Measurements from ENCODE around the gene ZNF527. TPM values are rescaled to one million over a fixed set of nuclear protein-coding genes. Genes with fewer than 3 reads are reported as not detected.

Gene ZNF527
- polyA plus RNA-seq, 1 donor (not counting 4 experiments of a cell fraction or from before 2014, with no cell fraction given): 2.9 TPM

DNA sequence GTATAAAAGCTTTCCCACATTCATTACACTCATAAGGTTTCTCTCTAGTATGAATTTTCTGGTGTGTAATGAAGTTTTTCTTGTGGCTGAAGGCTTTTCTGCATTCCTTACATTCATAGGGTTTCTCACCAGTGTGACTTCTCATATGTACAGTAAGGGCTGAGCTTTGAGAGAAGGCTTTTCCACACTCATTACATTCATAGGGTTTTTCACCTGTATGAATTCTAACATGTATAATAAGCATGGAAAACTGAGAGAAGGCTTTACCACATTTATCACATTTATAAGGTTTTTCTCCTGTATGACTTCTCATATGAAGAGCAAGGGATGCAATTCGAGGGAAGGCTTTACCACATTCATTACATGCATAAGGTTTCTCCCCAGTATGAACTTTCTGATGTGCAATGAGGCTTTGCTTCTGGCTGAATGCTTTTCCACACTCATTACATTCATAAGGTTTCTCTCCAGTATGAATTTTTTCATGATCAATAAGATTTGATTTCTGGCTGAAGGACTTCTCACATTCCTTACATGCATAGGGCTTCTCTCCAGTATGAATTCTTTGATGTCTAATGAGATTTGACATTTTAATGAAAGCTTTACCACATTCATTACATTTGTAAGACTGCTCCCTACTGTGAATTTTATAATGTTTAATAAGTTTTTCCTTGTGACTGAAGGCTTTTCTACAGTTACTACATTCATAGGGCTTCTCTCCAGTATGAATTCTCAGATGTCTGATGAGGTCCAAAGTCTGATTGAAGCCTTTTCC is 42.6 kb downstream of the ZNF527 start:
- no peak overlapping the region for H3K4me2 ChIP-seq (ENCODE audit: control insufficient read depth, extremely low read depth, insufficient read depth, low read depth, low read length)
- no peak for DNase-seq (ENCODE audit: low read depth, low spot score)

More for the DNA sequence above, 42.6 kb downstream of the ZNF527 start:
- no peak overlapping the region for H2AFZ ChIP-seq (ENCODE audit: control insufficient read depth, low read length)
- no peak overlapping the region for H3K27ac ChIP-seq (ENCODE audit: control insufficient read depth, insufficient read depth, low read length)
- H3K9ac ChIP-seq (ENCODE audit: control insufficient read depth, extremely low read depth, insufficient read depth, low read length): no peak overlapping the region
- H3K9me3 ChIP-seq (ENCODE audit: control insufficient read depth, low read depth, low read length): peaks cover 18% of the 10 kb centered on the region
- no peak for TF ChIP-seq EZH2 (IDR thresholded peaks at IDR 0.05; ENCODE audit: low read length)
- TF ChIP-seq, protein P1, sequence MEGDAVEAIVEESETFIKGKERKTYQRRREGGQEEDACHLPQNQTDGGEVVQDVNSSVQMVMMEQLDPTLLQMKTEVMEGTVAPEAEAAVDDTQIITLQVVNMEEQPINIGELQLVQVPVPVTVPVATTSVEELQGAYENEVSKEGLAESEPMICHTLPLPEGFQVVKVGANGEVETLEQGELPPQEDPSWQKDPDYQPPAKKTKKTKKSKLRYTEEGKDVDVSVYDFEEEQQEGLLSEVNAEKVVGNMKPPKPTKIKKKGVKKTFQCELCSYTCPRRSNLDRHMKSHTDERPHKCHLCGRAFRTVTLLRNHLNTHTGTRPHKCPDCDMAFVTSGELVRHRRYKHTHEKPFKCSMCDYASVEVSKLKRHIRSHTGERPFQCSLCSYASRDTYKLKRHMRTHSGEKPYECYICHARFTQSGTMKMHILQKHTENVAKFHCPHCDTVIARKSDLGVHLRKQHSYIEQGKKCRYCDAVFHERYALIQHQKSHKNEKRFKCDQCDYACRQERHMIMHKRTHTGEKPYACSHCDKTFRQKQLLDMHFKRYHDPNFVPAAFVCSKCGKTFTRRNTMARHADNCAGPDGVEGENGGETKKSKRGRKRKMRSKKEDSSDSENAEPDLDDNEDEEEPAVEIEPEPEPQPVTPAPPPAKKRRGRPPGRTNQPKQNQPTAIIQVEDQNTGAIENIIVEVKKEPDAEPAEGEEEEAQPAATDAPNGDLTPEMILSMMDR (optimal IDR thresholded peaks at IDR 0.05 in 1 of 3, IDR thresholded peaks at IDR 0.05 in 1 of 3, conservative IDR thresholded peaks at IDR 0.05 in 1 of 3; ENCODE audit: extremely low read depth in 1 of 3, insufficient read depth in 2 of 3, low read length in 3 of 3): no peak
- no peak for FAIRE-seq
- H3K4me3 ChIP-seq (ENCODE audit: control insufficient read depth in 2 of 3, extremely low read depth in 1 of 3, insufficient read depth in 2 of 3, low read depth in 1 of 3, low read length in 3 of 3): no peak overlapping the region
- no peaks in the 10 kb centered on the region for H3K79me2 ChIP-seq (ENCODE audit: control insufficient read depth, insufficient read depth, low read length)
- no peaks in the 10 kb centered on the region for H3K27me3 ChIP-seq (ENCODE audit: control insufficient read depth, extremely low read depth, insufficient read depth, low read length)
- H3K4me1 ChIP-seq (ENCODE audit: control insufficient read depth, extremely low read depth, insufficient read depth, low read length): no peaks in the 10 kb centered on the region
- no peaks in the 10 kb centered on the region for H3K9me1 ChIP-seq (ENCODE audit: control insufficient read depth, extremely low read depth, insufficient read depth, low read length)
- H3K36me3 ChIP-seq (ENCODE audit: control insufficient read depth in 2 of 2, extremely low read depth in 1 of 2, insufficient read depth in 2 of 2, low read length in 2 of 2): peaks cover 0 to 1% of the 10 kb centered on the region in 2 experiments
- dilution Hi-C loops (cut with MboI; ENCODE audit: extremely low pct_ligation_motif_present, low sequenced_read_pairs): no loop called here
- H4K20me1 ChIP-seq (ENCODE audit: control insufficient read depth, extremely low read depth, insufficient read depth, low read length): no peaks in the 10 kb centered on the region

Other genes with a start within 250 kb of the ZNF527 start
- 10.8 to 13.2 TPM (median 11.5 TPM) in 3 replicates for gene ZNF585A, start 198.4 kb upstream of the ZNF527 start, polyA plus RNA-seq
- gene ZNF585B, start 160.6 kb upstream of the ZNF527 start, polyA plus RNA-seq: 11.9 to 14.6 TPM (median 12.5 TPM) in 3 replicates
- 3.1 to 5.9 TPM (median 5.3 TPM) in 3 replicates for gene ZNF383, start 152.9 kb upstream of the ZNF527 start, polyA plus RNA-seq
- gene ZNF569, start 96.3 kb downstream of the ZNF527 start, polyA plus RNA-seq: 2.1 to 2.9 TPM (median 2.1 TPM) in 3 replicates
- 1.6 to 2.9 TPM (median 1.9 TPM) in 3 replicates for gene ZNF570, start 98.3 kb downstream of the ZNF527 start, polyA plus RNA-seq
- gene ZNF793, start 135.8 kb downstream of the ZNF527 start, polyA plus RNA-seq: 4.3 to 6.8 TPM (median 6.1 TPM) in 3 replicates
- 1.6 to 4.0 TPM (median 2.4 TPM) in 3 replicates for gene ZNF571, start 223.7 kb downstream of the ZNF527 start, polyA plus RNA-seq
- gene ZNF540, start 223.8 kb downstream of the ZNF527 start, polyA plus RNA-seq: 0.15 to 0.95 TPM (median 0.35 TPM) in 3 replicates

Measured in keratinocyte (primary cell).